K562 (cell line): ENCODE data around the gene SPAM1. TPM values are rescaled to one million over a fixed set of nuclear protein-coding genes. Genes with fewer than 3 reads are reported as not detected.

Source experiments
- ASH1L ChIP-seq: fragments of 450-650 bp; IDR thresholded peaks from 2 replicates; pipeline ENCODE4 v1.6.1; 2018; ENCODE audit warnings: borderline replicate concordance, mild to moderate bottlenecking, low read depth; ENCODE audit not compliant: partially characterized antibody
- GTF2A2 ChIP-seq: IDR thresholded peaks from 2 replicates; pipeline ENCODE4 v1.6.1; 2016; ENCODE audit warnings: mild to moderate bottlenecking, missing genetic modification characterization, missing compliant biosample characterization
- HNRNPK ChIP-seq: fragments of 200-400 bp; formaldehyde crosslinking; IDR thresholded peaks from one replicate; pipeline ENCODE4 v1.6.1; 2018; ENCODE audit warnings: mild to moderate bottlenecking, low read depth, low read length; ENCODE audit not compliant: poor library complexity, severe bottlenecking
- HNRNPL ChIP-seq: fragments of 200-400 bp; formaldehyde crosslinking; IDR thresholded peaks from 2 replicates; pipeline ENCODE4 v1.6.1; 2017; ENCODE audit warnings: low read depth, mild to moderate bottlenecking, low read length
- RHOXF2B ChIP-seq: fragments of 250-450 bp; sonication (Bioruptor Pico); conservative IDR thresholded peaks from 2 replicates; pipeline ENCODE4 v1.5.1; 2021
- TCF7L2 ChIP-seq: fragments of 150-350 bp; IDR thresholded peaks from 2 replicates; pipeline ENCODE4 v1.6.1; 2016; ENCODE audit warnings: low read depth, mild to moderate bottlenecking, low read length, moderate library complexity
- U2AF1 ChIP-seq: fragments of 200-400 bp; formaldehyde crosslinking; optimal IDR thresholded peaks from 2 replicates; pipeline ENCODE3; 2017; ENCODE audit warnings: mild to moderate bottlenecking, low read depth, low read length, moderate library complexity
- XRCC4 ChIP-seq: IDR thresholded peaks from one replicate; pipeline ENCODE4 v1.6.1; 2011; ENCODE audit not compliant: insufficient read depth, insufficient read length; ENCODE audit errors: extremely low read depth
- ZC3H8 ChIP-seq: fragments of 450-650 bp; IDR thresholded peaks from 2 replicates; pipeline ENCODE4 v1.6.1; 2017
- polyA plus RNA-seq, 8 experiments: library from polyadenylated mRNA; depleted of rRNA in 4 of 8; stranded (reverse) in 5 of 8; unstranded in 3 of 8; fragments of >200 nt; fragmentation: Nextera tagmentation in 2 of 8; fragmentation: Illumina TruSeq in 1 of 8; extraction: Ambion mirVana in 2 of 8; extraction: Trizol in 1 of 8; gene quantifications; 2 replicates each; pipeline versions ENCODE4 v1.2.1 to v1.2.3, GENCODE V29; 2011 to 2014; ENCODE audit warnings: inconsistent platforms in 1 of 8, missing spikeins in 1 of 8
- total RNA-seq, 7 experiments: library from RNA; depleted of rRNA in 6 of 7; stranded (reverse); fragments of >200 nt in 6 of 7; fragmentation: Illumina TruSeq in 2 of 7; extraction: Trizol in 2 of 7; gene quantifications; 2 replicates each; pipeline versions ENCODE4 v1.2.1 to v1.2.3, GENCODE V29; 2011 to 2021; ENCODE audit warnings: low replicate concordance in 1 of 7
- TF ChIP-seq, protein P1 (sequence below): fragments of 200-600 bp; sonication (generic); IDR thresholded peaks from one replicate; pipeline ENCODE4 v1.6.1; 2012; ENCODE audit warnings: mild to moderate bottlenecking, low read depth, low read length, inconsistent platforms
- TF ChIP-seq, protein P2 (sequence below): fragments of 250-450 bp; sonication (Bioruptor Pico); IDR thresholded peaks from 2 replicates; pipeline ENCODE4 v1.4.0; 2020; ENCODE audit warnings: mild to moderate bottlenecking, moderate library complexity, borderline replicate concordance
- TF ChIP-seq, protein P3 (sequence below): IDR thresholded peaks from 2 replicates; pipeline ENCODE4 v1.6.1; 2012; ENCODE audit warnings: low read depth, low read length, improper control_type of control experiment, borderline replicate concordance

SPAM1 gene
- total and polyA plus RNA-seq, 9 of the 15 experiments (the other 6 are each of a cell fraction or from before 2014, with no cell fraction given): not detected

DNA sequence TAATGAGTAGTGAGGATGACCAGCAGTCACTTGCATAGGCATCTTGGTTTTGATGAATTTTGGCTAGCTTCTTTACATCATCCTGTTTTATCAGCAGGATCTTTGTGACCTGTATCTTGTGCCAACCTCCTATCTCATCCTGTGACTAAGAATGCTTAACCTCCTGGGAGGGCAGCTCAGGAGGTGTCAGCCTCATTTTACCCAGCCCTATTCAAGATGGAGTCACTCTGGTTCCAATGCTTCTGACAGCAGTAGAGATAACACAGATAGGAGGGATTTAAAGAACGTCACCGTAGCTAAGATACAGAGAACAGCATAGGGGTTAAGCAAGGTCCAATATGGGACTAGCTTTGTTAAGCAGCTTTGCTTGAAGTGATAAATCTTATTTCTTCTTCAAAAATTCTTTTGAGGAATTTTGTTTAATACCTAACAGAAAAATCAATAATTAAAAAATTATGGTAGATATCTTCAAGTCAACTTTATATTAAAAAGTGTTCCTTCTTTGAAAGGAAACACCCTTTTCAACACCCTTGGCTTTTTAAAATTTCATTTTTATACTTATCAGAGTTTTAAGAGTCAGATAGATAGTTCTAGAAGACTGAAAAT, 68.0 kb downstream of the SPAM1 start (continued):
- TF ChIP-seq U2AF1 (no peak), ZC3H8 (no peak), GTF2A2 (tag) (peak; percentile 97), ASH1L (no peak), XRCC4 (no peak), TCF7L2 (no peak), HNRNPK (no peak), RHOXF2B (CRISPR knock-in tag) (peak; percentile 97), HNRNPL (no peak)
- TF ChIP-seq, protein P1, sequence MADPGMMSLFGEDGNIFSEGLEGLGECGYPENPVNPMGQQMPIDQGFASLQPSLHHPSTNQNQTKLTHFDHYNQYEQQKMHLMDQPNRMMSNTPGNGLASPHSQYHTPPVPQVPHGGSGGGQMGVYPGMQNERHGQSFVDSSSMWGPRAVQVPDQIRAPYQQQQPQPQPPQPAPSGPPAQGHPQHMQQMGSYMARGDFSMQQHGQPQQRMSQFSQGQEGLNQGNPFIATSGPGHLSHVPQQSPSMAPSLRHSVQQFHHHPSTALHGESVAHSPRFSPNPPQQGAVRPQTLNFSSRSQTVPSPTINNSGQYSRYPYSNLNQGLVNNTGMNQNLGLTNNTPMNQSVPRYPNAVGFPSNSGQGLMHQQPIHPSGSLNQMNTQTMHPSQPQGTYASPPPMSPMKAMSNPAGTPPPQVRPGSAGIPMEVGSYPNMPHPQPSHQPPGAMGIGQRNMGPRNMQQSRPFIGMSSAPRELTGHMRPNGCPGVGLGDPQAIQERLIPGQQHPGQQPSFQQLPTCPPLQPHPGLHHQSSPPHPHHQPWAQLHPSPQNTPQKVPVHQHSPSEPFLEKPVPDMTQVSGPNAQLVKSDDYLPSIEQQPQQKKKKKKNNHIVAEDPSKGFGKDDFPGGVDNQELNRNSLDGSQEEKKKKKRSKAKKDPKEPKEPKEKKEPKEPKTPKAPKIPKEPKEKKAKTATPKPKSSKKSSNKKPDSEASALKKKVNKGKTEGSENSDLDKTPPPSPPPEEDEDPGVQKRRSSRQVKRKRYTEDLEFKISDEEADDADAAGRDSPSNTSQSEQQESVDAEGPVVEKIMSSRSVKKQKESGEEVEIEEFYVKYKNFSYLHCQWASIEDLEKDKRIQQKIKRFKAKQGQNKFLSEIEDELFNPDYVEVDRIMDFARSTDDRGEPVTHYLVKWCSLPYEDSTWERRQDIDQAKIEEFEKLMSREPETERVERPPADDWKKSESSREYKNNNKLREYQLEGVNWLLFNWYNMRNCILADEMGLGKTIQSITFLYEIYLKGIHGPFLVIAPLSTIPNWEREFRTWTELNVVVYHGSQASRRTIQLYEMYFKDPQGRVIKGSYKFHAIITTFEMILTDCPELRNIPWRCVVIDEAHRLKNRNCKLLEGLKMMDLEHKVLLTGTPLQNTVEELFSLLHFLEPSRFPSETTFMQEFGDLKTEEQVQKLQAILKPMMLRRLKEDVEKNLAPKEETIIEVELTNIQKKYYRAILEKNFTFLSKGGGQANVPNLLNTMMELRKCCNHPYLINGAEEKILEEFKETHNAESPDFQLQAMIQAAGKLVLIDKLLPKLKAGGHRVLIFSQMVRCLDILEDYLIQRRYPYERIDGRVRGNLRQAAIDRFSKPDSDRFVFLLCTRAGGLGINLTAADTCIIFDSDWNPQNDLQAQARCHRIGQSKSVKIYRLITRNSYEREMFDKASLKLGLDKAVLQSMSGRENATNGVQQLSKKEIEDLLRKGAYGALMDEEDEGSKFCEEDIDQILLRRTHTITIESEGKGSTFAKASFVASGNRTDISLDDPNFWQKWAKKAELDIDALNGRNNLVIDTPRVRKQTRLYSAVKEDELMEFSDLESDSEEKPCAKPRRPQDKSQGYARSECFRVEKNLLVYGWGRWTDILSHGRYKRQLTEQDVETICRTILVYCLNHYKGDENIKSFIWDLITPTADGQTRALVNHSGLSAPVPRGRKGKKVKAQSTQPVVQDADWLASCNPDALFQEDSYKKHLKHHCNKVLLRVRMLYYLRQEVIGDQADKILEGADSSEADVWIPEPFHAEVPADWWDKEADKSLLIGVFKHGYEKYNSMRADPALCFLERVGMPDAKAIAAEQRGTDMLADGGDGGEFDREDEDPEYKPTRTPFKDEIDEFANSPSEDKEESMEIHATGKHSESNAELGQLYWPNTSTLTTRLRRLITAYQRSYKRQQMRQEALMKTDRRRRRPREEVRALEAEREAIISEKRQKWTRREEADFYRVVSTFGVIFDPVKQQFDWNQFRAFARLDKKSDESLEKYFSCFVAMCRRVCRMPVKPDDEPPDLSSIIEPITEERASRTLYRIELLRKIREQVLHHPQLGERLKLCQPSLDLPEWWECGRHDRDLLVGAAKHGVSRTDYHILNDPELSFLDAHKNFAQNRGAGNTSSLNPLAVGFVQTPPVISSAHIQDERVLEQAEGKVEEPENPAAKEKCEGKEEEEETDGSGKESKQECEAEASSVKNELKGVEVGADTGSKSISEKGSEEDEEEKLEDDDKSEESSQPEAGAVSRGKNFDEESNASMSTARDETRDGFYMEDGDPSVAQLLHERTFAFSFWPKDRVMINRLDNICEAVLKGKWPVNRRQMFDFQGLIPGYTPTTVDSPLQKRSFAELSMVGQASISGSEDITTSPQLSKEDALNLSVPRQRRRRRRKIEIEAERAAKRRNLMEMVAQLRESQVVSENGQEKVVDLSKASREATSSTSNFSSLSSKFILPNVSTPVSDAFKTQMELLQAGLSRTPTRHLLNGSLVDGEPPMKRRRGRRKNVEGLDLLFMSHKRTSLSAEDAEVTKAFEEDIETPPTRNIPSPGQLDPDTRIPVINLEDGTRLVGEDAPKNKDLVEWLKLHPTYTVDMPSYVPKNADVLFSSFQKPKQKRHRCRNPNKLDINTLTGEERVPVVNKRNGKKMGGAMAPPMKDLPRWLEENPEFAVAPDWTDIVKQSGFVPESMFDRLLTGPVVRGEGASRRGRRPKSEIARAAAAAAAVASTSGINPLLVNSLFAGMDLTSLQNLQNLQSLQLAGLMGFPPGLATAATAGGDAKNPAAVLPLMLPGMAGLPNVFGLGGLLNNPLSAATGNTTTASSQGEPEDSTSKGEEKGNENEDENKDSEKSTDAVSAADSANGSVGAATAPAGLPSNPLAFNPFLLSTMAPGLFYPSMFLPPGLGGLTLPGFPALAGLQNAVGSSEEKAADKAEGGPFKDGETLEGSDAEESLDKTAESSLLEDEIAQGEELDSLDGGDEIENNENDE: no peak
- TF ChIP-seq, protein P2, sequence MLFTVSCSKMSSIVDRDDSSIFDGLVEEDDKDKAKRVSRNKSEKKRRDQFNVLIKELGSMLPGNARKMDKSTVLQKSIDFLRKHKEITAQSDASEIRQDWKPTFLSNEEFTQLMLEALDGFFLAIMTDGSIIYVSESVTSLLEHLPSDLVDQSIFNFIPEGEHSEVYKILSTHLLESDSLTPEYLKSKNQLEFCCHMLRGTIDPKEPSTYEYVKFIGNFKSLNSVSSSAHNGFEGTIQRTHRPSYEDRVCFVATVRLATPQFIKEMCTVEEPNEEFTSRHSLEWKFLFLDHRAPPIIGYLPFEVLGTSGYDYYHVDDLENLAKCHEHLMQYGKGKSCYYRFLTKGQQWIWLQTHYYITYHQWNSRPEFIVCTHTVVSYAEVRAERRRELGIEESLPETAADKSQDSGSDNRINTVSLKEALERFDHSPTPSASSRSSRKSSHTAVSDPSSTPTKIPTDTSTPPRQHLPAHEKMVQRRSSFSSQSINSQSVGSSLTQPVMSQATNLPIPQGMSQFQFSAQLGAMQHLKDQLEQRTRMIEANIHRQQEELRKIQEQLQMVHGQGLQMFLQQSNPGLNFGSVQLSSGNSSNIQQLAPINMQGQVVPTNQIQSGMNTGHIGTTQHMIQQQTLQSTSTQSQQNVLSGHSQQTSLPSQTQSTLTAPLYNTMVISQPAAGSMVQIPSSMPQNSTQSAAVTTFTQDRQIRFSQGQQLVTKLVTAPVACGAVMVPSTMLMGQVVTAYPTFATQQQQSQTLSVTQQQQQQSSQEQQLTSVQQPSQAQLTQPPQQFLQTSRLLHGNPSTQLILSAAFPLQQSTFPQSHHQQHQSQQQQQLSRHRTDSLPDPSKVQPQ (CRISPR knock-in tag): peak; percentile 55; the same call in 1 of the 2 replicates
- TF ChIP-seq, protein P3, sequence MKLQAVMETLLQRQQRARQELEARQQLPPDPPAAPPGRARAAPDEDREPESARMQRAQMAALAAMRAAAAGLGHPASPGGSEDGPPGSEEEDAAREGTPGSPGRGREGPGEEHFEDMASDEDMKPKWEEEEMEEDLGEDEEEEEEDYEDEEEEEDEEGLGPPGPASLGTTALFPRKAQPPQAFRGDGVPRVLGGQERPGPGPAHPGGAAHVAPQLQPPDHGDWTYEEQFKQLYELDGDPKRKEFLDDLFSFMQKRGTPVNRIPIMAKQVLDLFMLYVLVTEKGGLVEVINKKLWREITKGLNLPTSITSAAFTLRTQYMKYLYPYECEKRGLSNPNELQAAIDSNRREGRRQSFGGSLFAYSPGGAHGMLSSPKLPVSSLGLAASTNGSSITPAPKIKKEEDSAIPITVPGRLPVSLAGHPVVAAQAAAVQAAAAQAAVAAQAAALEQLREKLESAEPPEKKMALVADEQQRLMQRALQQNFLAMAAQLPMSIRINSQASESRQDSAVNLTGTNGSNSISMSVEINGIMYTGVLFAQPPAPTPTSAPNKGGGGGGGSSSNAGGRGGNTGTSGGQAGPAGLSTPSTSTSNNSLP: no peak
